Activated B cell treated with CpG ODN at 0.5 μM for 24 hours (primary cell): ENCODE results near the gene NPR2. TPM values are rescaled to one million over a fixed set of nuclear protein-coding genes. Genes with fewer than 3 reads are reported as not detected.

Experiments
- ATAC-seq: fragments of 200-7000 bp; cut with Tn5 transposase; one replicate; pipeline ENCODE4 v1.10.0; 2021; ENCODE audit warnings: low read depth, mild to moderate bottlenecking, moderate library complexity
- CTCF ChIA-PET: fragments of 350-600 bp; sonication (Branson Sonifier 250); formaldehyde crosslinking; loops from one replicate; lab custom pipeline; 2021; ENCODE audit warnings: antibody characterized with exemption; lab: Charles Lee
- POLR2A ChIA-PET: fragments of 350-600 bp; sonication (Branson Sonifier 250); formaldehyde crosslinking; loops from one replicate; lab custom pipeline; 2021; ENCODE audit warnings: antibody characterized with exemption; lab: Charles Lee
- DNase-seq: peaks from one replicate; pipeline ENCODE4 v3.0.0; 2022
- H3K27ac Mint-ChIP-seq: one replicate; pipeline ENCODE4 v1.8.0; 2020; ENCODE audit warnings: mixed read lengths
- H3K27me3 Mint-ChIP-seq: one replicate; pipeline ENCODE4 v1.8.0; 2021; ENCODE audit warnings: mixed read lengths
- H3K36me3 Mint-ChIP-seq: one replicate; pipeline ENCODE4 v1.8.0; 2021; ENCODE audit warnings: low read depth, mixed read lengths
- H3K4me1 Mint-ChIP-seq: one replicate; pipeline ENCODE4 v1.8.0; 2021; ENCODE audit warnings: mixed read lengths
- H3K4me3 Mint-ChIP-seq: one replicate; pipeline ENCODE4 v1.8.0; 2020; ENCODE audit warnings: mild to moderate bottlenecking, mixed read lengths
- H3K9me3 Mint-ChIP-seq: one replicate; pipeline ENCODE4 v1.8.0; 2020; ENCODE audit warnings: mixed read lengths
- CTCF ChIP-seq: fragments of 200-600 bp; IDR thresholded peaks from one replicate; pipeline ENCODE4 v1.8.0; 2022; ENCODE audit warnings: antibody characterized with exemption, mild to moderate bottlenecking
- intact Hi-C: fragments of 100-400 bp; cut with micrococcal nuclease; formaldehyde crosslinking; loops from one replicate; pipeline ENCODE4 v1.15.1; 2024
- total RNA-seq: library from RNA; stranded (reverse); gene quantifications from 2 replicates; pipeline ENCODE4 v1.2.3, GENCODE V29; 2022

The NPR2 gene
- total RNA-seq, 1 donor from 2014 or later: 4.6 TPM

- POLR2A ChIA-PET: no interaction called here
These were observed 23.9 kb upstream of the NPR2 start for GRCh38 chr9:35767458-35767857.

GRCh38 chr9:35769763-35770162 lies 21.6 kb upstream of the NPR2 start:
- Mint-ChIP-seq H3K9me3 (no peaks in the 10 kb centered on the region), H3K4me1 (peaks cover 5% of the 10 kb centered on the region), H3K27me3 (no peaks in the 10 kb centered on the region), H3K36me3 (peaks cover 2% of the 10 kb centered on the region), H3K4me3 (no peak overlapping the region), H3K27ac (no peak overlapping the region)
- TF ChIP-seq CTCF: no peak
- ATAC-seq (no peak), DNase-seq (no peak)
- intact Hi-C loops: no loop called here
- ChIA-PET POLR2A (interaction anchor here (1.2 kb wide), 1 partner anchor 13 kb away, joined by 5 read pairs; no protein-coding TSS in a partner anchor), CTCF (no interaction called here)

More at GRCh38 chr9:35767458-35767857, 23.9 kb upstream of the NPR2 start:
- no peak for ATAC-seq
- H3K27ac Mint-ChIP-seq: no peak overlapping the region
- H3K9me3 Mint-ChIP-seq: no peaks in the 10 kb centered on the region
- peaks cover 2% of the 10 kb centered on the region for H3K36me3 Mint-ChIP-seq
- H3K27me3 Mint-ChIP-seq: no peaks in the 10 kb centered on the region
- H3K4me3 Mint-ChIP-seq: no peak overlapping the region
- intact Hi-C loops: no loop called here
- peaks cover 8% of the 10 kb centered on the region for H3K4me1 Mint-ChIP-seq
- no peak for TF ChIP-seq CTCF
- DNase-seq: no peak
- CTCF ChIA-PET: no interaction called here

- POLR2A ChIA-PET: interaction anchor here (0.6 to 1.1 kb wide), 2 partner anchors 15 to 21 kb away, joined by 3 read pairs; no protein-coding TSS in a partner anchor
- ATAC-seq: no peak
These were observed 20.3 kb upstream of the NPR2 start for GRCh38 chr9:35771075-35771433.

GRCh38 chr9:35771534-35771933 lies 19.9 kb upstream of the NPR2 start:
- TF ChIP-seq CTCF: no peak
- Mint-ChIP-seq H3K27me3 (no peaks in the 10 kb centered on the region), H3K4me3 (no peak overlapping the region), H3K9me3 (no peaks in the 10 kb centered on the region), H3K36me3 (peaks cover 2% of the 10 kb centered on the region), H3K4me1 (peaks cover 20% of the 10 kb centered on the region), H3K27ac (no peak overlapping the region)
- ChIA-PET POLR2A (interaction anchor here (1.1 kb wide), 1 partner anchor 15 kb away, joined by 3 read pairs; no protein-coding TSS in a partner anchor), CTCF (no interaction called here)
- no peak for DNase-seq
- intact Hi-C loops: no loop called here
- no peak for ATAC-seq

More at GRCh38 chr9:35771075-35771433, 20.3 kb upstream of the NPR2 start:
- Mint-ChIP-seq H3K27me3 (no peaks in the 10 kb centered on the region), H3K36me3 (peaks cover 2% of the 10 kb centered on the region), H3K9me3 (no peaks in the 10 kb centered on the region), H3K27ac (no peak overlapping the region), H3K4me3 (no peak overlapping the region), H3K4me1 (peaks cover 17% of the 10 kb centered on the region)
- no peak for TF ChIP-seq CTCF
- CTCF ChIA-PET: no interaction called here
- intact Hi-C loops: no loop called here
- no peak for DNase-seq

- Mint-ChIP-seq H3K4me1 (peaks cover 18% of the 10 kb centered on the region), H3K4me3 (no peak overlapping the region), H3K36me3 (peaks cover 2% of the 10 kb centered on the region), H3K27me3 (no peaks in the 10 kb centered on the region), H3K27ac (no peak overlapping the region), H3K9me3 (no peaks in the 10 kb centered on the region)
- intact Hi-C loops: no loop called here
- no peak for ATAC-seq
- TF ChIP-seq CTCF: no peak
- no peak for DNase-seq
- CTCF ChIA-PET: no interaction called here
- POLR2A ChIA-PET: interaction anchor here (0.7 kb wide), 1 partner anchor 641 kb away, joined by 3 read pairs; no protein-coding TSS in a partner anchor
These were observed 19.4 kb upstream of the NPR2 start for GRCh38 chr9:35771943-35772342.
